ENCODE results near the gene STAM2.
"Not testable (repeated sequence)": the region's sequence is repeated elsewhere in the genome, so short reads cannot be mapped to it uniquely, and the experiment has no call there.

Gene STAM2

GRCh38 chr2:152114366-152114765 is 61.2 kb downstream of the STAM2 start:
- no peak for TF ChIP-seq REST (IDR thresholded peaks at IDR 0.05; ENCODE audit: insufficient replicate concordance, low read depth)
- TF ChIP-seq CTCF (IDR thresholded peaks at IDR 0.05; ENCODE audit: insufficient read depth, low read length), result no peak
- no peak for TF ChIP-seq SPI1 (IDR thresholded peaks at IDR 0.05; ENCODE audit: borderline replicate concordance, low read depth)
- no peak for TF ChIP-seq POLR2AphosphoS5 (IDR thresholded peaks at IDR 0.05; ENCODE audit: low read depth)
- TF ChIP-seq GABPA (IDR thresholded peaks at IDR 0.05; ENCODE audit: low read depth), result no peak
- no peak overlapping the region for H3K4me3 ChIP-seq (replicated peaks; ENCODE audit: insufficient read depth, low read length)
- no peak overlapping the region for H3K27ac ChIP-seq (replicated peaks)
- no peaks in the 10 kb centered on the region for H3K27me3 ChIP-seq (ENCODE audit: insufficient read depth, poor library complexity, severe bottlenecking)
- no peak for DNase-seq (ENCODE audit: low read depth in 1 of 2, low spot score in 1 of 2)

- not testable (repeated sequence) for H3K27me3 ChIP-seq (ENCODE audit: insufficient read depth, poor library complexity, severe bottlenecking); H3K27ac ChIP-seq (replicated peaks); H3K4me3 ChIP-seq (replicated peaks; ENCODE audit: insufficient read depth, low read length); DNase-seq (ENCODE audit: low read depth in 1 of 2, low spot score in 1 of 2)
These were observed 68.4 kb downstream of the STAM2 start for GRCh38 chr2:152107140-152107539.

- H3K27me3 ChIP-seq (ENCODE audit: insufficient read depth, poor library complexity, severe bottlenecking), result no peaks in the 10 kb centered on the region
- H3K4me3 ChIP-seq (replicated peaks; ENCODE audit: insufficient read depth, low read length), result no peak overlapping the region
- H3K27ac ChIP-seq (replicated peaks), result no peak overlapping the region
- no peak for DNase-seq (ENCODE audit: low read depth in 1 of 2, low spot score in 1 of 2)
- TF ChIP-seq CTCF (IDR thresholded peaks at IDR 0.05; ENCODE audit: insufficient read depth, low read length), result no peak
- no peak for TF ChIP-seq REST (IDR thresholded peaks at IDR 0.05; ENCODE audit: insufficient replicate concordance, low read depth)
- no peak for TF ChIP-seq POLR2AphosphoS5 (IDR thresholded peaks at IDR 0.05; ENCODE audit: low read depth)
- no peak for TF ChIP-seq GABPA (IDR thresholded peaks at IDR 0.05; ENCODE audit: low read depth)
- no peak for TF ChIP-seq SPI1 (IDR thresholded peaks at IDR 0.05; ENCODE audit: borderline replicate concordance, low read depth)
These were observed 69.1 kb downstream of the STAM2 start for GRCh38 chr2:152106464-152106863.

GRCh38 chr2:152103271-152103670 is 72.3 kb downstream of the STAM2 start:
- Histone ChIP-seq H3K4me3 (replicated peaks; ENCODE audit: insufficient read depth, low read length) (no peak overlapping the region), H3K27ac (replicated peaks) (no peak overlapping the region), H3K27me3 (ENCODE audit: insufficient read depth, poor library complexity, severe bottlenecking) (no peaks in the 10 kb centered on the region)
- TF ChIP-seq GABPA (IDR thresholded peaks at IDR 0.05; ENCODE audit: low read depth), result no peak
- no peak for TF ChIP-seq REST (IDR thresholded peaks at IDR 0.05; ENCODE audit: insufficient replicate concordance, low read depth)
- TF ChIP-seq CTCF (IDR thresholded peaks at IDR 0.05; ENCODE audit: insufficient read depth, low read length), result no peak
- TF ChIP-seq POLR2AphosphoS5 (IDR thresholded peaks at IDR 0.05; ENCODE audit: low read depth), result no peak
- no peak for TF ChIP-seq SPI1 (IDR thresholded peaks at IDR 0.05; ENCODE audit: borderline replicate concordance, low read depth)
- no peak for DNase-seq (ENCODE audit: low read depth in 1 of 2, low spot score in 1 of 2)

Measured in HL-60 (cell line).